ENCODE measurements around the gene CYTH2. TPM values are rescaled to one million over a fixed set of nuclear protein-coding genes. Genes with fewer than 3 reads are reported as not detected.

Gene CYTH2
- total and polyA plus RNA-seq, 2 experiments from 2014 or later = 41.1 to 60.4 TPM

DNA sequence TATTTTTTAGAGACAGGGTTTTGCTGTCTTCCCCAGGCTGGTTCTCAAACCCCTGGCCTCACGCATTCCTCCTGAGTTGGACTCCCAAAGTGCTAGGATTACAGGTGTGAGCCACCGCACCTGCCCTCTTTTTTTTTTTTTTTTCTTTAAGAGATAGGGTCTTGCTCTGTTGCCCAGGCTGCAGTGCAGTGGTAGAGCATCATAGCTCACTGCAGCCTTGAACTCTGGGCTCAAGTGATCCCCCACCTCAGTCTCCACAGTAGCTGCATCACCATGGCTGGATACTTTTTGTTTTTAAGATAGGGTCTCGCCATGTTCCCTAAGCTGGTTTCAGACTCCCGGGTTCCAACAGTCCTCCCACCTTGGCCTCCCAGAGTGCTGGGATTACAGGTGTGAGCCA is 12.3 kb upstream of the CYTH2 start:
- H2AFZ ChIP-seq = no peak overlapping the region
- no peaks in the 10 kb centered on the region; the same call in 2 of the 3 replicates for H3K9me3 Mint-ChIP-seq
- peaks cover 3% of the 10 kb centered on the region; the same call in 1 of the 2 replicates for H3K4me1 ChIP-seq (ENCODE audit: insufficient read depth)
- peaks cover 49% of the 10 kb centered on the region for H3K36me3 Mint-ChIP-seq (ENCODE audit: low read depth)
- ATAC-seq = no peak
- H3K9me2 ChIP-seq (ENCODE audit: insufficient read depth) = no peaks in the 10 kb centered on the region
- H3K27me3 Mint-ChIP-seq (ENCODE audit: insufficient read depth, low read depth, poor library complexity) = no peaks in the 10 kb centered on the region
- peaks cover 9% of the 10 kb centered on the region for H3K36me3 ChIP-seq (ENCODE audit: insufficient read depth)
- no peak overlapping the region for H3K4me3 ChIP-seq
- no peak for DNase-seq (ENCODE audit: low spot score)
- H3K79me2 ChIP-seq (replicated peaks; ENCODE audit: insufficient read depth) = no peaks in the 10 kb centered on the region
- H3K27me3 ChIP-seq (ENCODE audit: insufficient read depth) = no peaks in the 10 kb centered on the region
- TF ChIP-seq ZNF331 (CRISPR knock-in tag; IDR thresholded peaks at IDR 0.05; ENCODE audit: low read depth) = no peak
- TF ChIP-seq EZH2phosphoT487 (IDR thresholded peaks at IDR 0.05; ENCODE audit: unreplicated experiment) = no peak
- no peak for TF ChIP-seq JUNB (IDR thresholded peaks at IDR 0.05; ENCODE audit: unreplicated experiment)
- TF ChIP-seq ZNF114 (CRISPR knock-in tag; IDR thresholded peaks at IDR 0.05) = no peak
- no peak for TF ChIP-seq CTCF (conservative IDR thresholded peaks at IDR 0.05; ENCODE audit: low read depth in 2 of 2)
- no peak for TF ChIP-seq REST (IDR thresholded peaks at IDR 0.05; ENCODE audit: unreplicated experiment)
- TF ChIP-seq EZH2 (IDR thresholded peaks at IDR 0.05; ENCODE audit: low read depth, unreplicated experiment) = no peak
- TF ChIP-seq CREB1 (CRISPR knock-in tag; IDR thresholded peaks at IDR 0.05; ENCODE audit: low read depth) = no peak
- TF ChIP-seq, protein P1, sequence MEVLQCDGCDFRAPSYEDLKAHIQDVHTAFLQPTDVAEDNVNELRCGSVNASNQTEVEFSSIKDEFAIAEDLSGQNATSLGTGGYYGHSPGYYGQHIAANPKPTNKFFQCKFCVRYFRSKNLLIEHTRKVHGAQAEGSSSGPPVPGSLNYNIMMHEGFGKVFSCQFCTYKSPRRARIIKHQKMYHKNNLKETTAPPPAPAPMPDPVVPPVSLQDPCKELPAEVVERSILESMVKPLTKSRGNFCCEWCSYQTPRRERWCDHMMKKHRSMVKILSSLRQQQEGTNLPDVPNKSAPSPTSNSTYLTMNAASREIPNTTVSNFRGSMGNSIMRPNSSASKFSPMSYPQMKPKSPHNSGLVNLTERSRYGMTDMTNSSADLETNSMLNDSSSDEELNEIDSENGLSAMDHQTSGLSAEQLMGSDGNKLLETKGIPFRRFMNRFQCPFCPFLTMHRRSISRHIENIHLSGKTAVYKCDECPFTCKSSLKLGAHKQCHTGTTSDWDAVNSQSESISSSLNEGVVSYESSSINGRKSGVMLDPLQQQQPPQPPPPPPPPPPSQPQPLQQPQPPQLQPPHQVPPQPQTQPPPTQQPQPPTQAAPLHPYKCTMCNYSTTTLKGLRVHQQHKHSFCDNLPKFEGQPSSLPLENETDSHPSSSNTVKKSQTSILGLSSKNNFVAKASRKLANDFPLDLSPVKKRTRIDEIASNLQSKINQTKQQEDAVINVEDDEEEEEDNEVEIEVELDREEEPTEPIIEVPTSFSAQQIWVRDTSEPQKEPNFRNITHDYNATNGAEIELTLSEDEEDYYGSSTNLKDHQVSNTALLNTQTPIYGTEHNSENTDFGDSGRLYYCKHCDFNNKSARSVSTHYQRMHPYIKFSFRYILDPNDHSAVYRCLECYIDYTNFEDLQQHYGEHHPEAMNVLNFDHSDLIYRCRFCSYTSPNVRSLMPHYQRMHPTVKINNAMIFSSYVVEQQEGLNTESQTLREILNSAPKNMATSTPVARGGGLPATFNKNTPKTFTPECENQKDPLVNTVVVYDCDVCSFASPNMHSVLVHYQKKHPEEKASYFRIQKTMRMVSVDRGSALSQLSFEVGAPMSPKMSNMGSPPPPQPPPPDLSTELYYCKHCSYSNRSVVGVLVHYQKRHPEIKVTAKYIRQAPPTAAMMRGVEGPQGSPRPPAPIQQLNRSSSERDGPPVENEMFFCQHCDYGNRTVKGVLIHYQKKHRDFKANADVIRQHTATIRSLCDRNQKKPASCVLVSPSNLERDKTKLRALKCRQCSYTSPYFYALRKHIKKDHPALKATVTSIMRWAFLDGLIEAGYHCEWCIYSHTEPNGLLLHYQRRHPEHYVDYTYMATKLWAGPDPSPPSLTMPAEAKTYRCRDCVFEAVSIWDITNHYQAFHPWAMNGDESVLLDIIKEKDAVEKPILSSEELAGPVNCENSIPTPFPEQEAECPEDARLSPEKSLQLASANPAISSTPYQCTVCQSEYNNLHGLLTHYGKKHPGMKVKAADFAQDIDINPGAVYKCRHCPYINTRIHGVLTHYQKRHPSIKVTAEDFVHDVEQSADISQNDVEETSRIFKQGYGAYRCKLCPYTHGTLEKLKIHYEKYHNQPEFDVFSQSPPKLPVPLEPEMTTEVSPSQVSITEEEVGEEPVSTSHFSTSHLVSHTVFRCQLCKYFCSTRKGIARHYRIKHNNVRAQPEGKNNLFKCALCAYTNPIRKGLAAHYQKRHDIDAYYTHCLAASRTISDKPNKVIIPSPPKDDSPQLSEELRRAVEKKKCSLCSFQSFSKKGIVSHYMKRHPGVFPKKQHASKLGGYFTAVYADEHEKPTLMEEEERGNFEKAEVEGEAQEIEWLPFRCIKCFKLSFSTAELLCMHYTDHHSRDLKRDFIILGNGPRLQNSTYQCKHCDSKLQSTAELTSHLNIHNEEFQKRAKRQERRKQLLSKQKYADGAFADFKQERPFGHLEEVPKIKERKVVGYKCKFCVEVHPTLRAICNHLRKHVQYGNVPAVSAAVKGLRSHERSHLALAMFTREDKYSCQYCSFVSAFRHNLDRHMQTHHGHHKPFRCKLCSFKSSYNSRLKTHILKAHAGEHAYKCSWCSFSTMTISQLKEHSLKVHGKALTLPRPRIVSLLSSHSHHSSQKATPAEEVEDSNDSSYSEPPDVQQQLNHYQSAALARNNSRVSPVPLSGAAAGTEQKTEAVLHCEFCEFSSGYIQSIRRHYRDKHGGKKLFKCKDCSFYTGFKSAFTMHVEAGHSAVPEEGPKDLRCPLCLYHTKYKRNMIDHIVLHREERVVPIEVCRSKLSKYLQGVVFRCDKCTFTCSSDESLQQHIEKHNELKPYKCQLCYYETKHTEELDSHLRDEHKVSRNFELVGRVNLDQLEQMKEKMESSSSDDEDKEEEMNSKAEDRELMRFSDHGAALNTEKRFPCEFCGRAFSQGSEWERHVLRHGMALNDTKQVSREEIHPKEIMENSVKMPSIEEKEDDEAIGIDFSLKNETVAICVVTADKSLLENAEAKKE (CRISPR knock-in tag; IDR thresholded peaks at IDR 0.05) = no peak
- no peak for TF ChIP-seq POLR2AphosphoS5 (IDR thresholded peaks at IDR 0.05; ENCODE audit: low read depth)
- TF ChIP-seq ETS1 (IDR thresholded peaks at IDR 0.05) = no peak
- no peak for TF ChIP-seq NANOG (IDR thresholded peaks at IDR 0.05; ENCODE audit: borderline replicate concordance)
- no peak for TF ChIP-seq STAT1 (IDR thresholded peaks at IDR 0.05; ENCODE audit: unreplicated experiment)
- no peaks in the 10 kb centered on the region; the same call in 2 of the 3 replicates for H3K4me1 Mint-ChIP-seq
- no peak overlapping the region for H3K27ac Mint-ChIP-seq
- H3K4me3 Mint-ChIP-seq = no peak overlapping the region
- H4K20me1 ChIP-seq (replicated peaks; ENCODE audit: insufficient read depth) = peaks cover 6% of the 10 kb centered on the region
- H3K4me2 ChIP-seq = no peak overlapping the region
- no peak overlapping the region for H3K27ac ChIP-seq (ENCODE audit: low read depth)
- H3F3A ChIP-seq (replicated peaks; ENCODE audit: low read depth) = peaks cover 2% of the 10 kb centered on the region

All from GM23338 (cell line).